ENCODE results near the gene ZMAT3. TPM values are rescaled to one million over a fixed set of nuclear protein-coding genes. Genes with fewer than 3 reads are reported as not detected.

ZMAT3 gene
- total and polyA plus RNA-seq, 2 of the 13 experiments (the other 11 are each of a cell fraction or from before 2014, with no cell fraction given): 11.4 to 11.7 TPM

- in situ Hi-C loops (cut with HindIII; ENCODE audit: extremely low pct_ligation_motif_present, low pct_unique_long_range_greater_than_20kb) (no loop called here), intact Hi-C loops (cut with micrococcal nuclease; ENCODE audit: unreplicated experiment) (no loop called here)
- no peak overlapping the region for H3K4me3 ChIP-seq (replicated peaks in 1 of 3; ENCODE audit: insufficient read depth in 1 of 3, low read depth in 2 of 3, low read length in 3 of 3)
- H3K4me2 ChIP-seq (ENCODE audit: low read depth, low read length): no peak overlapping the region
- H3K4me1 ChIP-seq (ENCODE audit: insufficient read depth, low read length): no peaks in the 10 kb centered on the region
- ChIA-PET POLR2A (no interaction called here), CTCF (ENCODE audit: low intra/inter-chr PET ratio, low total read pairs) (no interaction called here)
- DNase-seq (ENCODE audit: low spot score) (no peak), FAIRE-seq (no peak), ATAC-seq (no peak)
- peaks cover 0 to 8% of the 10 kb centered on the region in 2 experiments; a peak in 3 of 5 replicates for H3K27me3 ChIP-seq (ENCODE audit: control insufficient read depth in 1 of 2, insufficient read depth in 2 of 2, low read length in 2 of 2)
- no peaks in the 10 kb centered on the region for H3K36me3 ChIP-seq (replicated peaks in 1 of 2; ENCODE audit: control insufficient read depth in 1 of 2, insufficient read depth in 2 of 2, low read length in 2 of 2)
- H2AFZ ChIP-seq (ENCODE audit: low read length): no peak overlapping the region
- no TSS peak for BruUV-seq (replicated peaks)
- no peak overlapping the region for H3K27ac ChIP-seq (ENCODE audit: extremely low read length, insufficient read depth, low read length)
- H3K9ac ChIP-seq (ENCODE audit: insufficient read depth, low read depth, low read length): no peak overlapping the region
- no peaks in the 10 kb centered on the region for H3K9me3 ChIP-seq (ENCODE audit: low read length)
- 51% methylated on average over 4 of the region's 4 CpGs for WGBS (ENCODE audit: low lambda C conversion rate)
- H3K79me2 ChIP-seq (ENCODE audit: insufficient read depth, low read length): no peaks in the 10 kb centered on the region
- TF ChIP-seq RFXANK (CRISPR knock-in tag; IDR thresholded peaks at IDR 0.05) (no peak), SCMH1 (CRISPR knock-in tag; IDR thresholded peaks at IDR 0.05; ENCODE audit: borderline replicate concordance) (no peak), ZNF772 (CRISPR knock-in tag; IDR thresholded peaks at IDR 0.05) (no peak), XRCC5 (optimal IDR thresholded peaks at IDR 0.05; ENCODE audit: low read length) (no peak), ZNF724P (CRISPR knock-in tag; IDR thresholded peaks at IDR 0.05; ENCODE audit: borderline replicate concordance) (no peak), IRX3 (CRISPR knock-in tag; IDR thresholded peaks at IDR 0.05; ENCODE audit: borderline replicate concordance, low read depth) (no peak), REL (CRISPR knock-in tag; conservative IDR thresholded peaks at IDR 0.05) (no peak), LBX2 (CRISPR knock-in tag; IDR thresholded peaks at IDR 0.05; ENCODE audit: borderline replicate concordance) (no peak), EEA1 (CRISPR knock-in tag; IDR thresholded peaks at IDR 0.05; ENCODE audit: borderline replicate concordance) (no peak), AGO1 (IDR thresholded peaks at IDR 0.05; ENCODE audit: low read depth, low read length, poor library complexity, severe bottlenecking) (no peak), ZNF34 (CRISPR knock-in tag; IDR thresholded peaks at IDR 0.05; ENCODE audit: borderline replicate concordance) (no peak), POLR2G (IDR thresholded peaks at IDR 0.05; ENCODE audit: low read depth, low read length) (no peak), ZNF33B (CRISPR knock-in tag; IDR thresholded peaks at IDR 0.05) (no peak), GATAD2A (CRISPR knock-in tag; IDR thresholded peaks at IDR 0.05) (no peak), POLR2A (IDR thresholded peaks at IDR 0.05; ENCODE audit: insufficient read depth in 1 of 2, low read depth in 2 of 2, low read length in 2 of 2) (no peak), ZBTB20 (CRISPR knock-in tag; IDR thresholded peaks at IDR 0.05; ENCODE audit: borderline replicate concordance, low read depth) (no peak), FOSL2 (CRISPR knock-in tag; IDR thresholded peaks at IDR 0.05) (no peak), STAG1 (CRISPR knock-in tag; IDR thresholded peaks at IDR 0.05) (no peak)
- H4K20me1 ChIP-seq (ENCODE audit: insufficient read depth, low read length): no peaks in the 10 kb centered on the region
Observed at GRCh38 chr3:179076243-179077027, 4.8 kb upstream of the ZMAT3 start.
